ENCODE data around the gene ALG10B. TPM values are rescaled to one million over a fixed set of nuclear protein-coding genes. Genes with fewer than 3 reads are reported as not detected.

ALG10B gene
- 3.9 and 4.2 TPM in 2 replicates for total RNA-seq

DNA sequence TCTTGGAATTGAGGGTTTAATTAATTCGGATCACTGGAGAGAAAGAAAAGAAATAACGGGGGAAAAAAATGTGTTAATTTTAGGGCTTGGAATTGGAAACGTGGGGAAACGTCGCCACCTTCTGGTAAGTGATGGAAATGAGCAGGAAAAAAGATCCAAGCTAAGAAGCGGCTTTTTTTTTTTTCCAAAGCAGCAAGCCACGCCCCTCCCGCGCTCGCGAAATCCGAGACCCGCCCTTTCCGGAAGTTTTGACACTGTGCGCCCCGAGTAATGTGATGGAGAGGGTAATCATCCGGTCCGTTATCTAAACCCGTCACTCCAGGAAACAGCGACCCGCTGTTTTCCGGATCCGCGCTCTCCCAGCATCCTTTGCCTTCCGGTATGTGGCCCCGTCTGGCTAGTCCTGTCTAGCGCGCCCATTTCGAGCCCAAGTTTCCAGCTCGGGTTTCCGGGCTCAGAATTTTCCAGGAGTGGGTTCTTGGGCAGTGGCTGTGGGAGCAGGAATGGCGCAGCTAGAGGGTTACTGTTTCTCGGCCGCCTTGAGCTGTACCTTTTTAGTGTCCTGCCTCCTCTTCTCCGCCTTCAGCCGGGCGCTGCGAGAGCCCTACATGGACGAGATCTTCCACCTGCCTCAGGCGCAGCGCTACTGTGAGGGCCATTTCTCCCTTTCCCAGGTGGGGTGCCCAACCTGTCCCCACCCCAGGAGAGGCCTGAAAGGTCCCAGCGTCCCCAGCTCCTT lies at the start of gene ALG10B:
ALG10B (plus strand) TSS at position 384 of the 739 bp plus-strand sequence; CDS start at position 504, 120 bp downstream.

